ENCODE measurements around the gene MZT2B. TPM values are rescaled to one million over a fixed set of nuclear protein-coding genes. Genes with fewer than 3 reads are reported as not detected.
"Not testable (repeated sequence)": the region's sequence is repeated elsewhere in the genome, so short reads cannot be mapped to it uniquely, and the experiment has no call there.

Gene MZT2B
- total RNA-seq, 8 experiments from 2014 or later = 101 to 315 (median 253) TPM

- not testable (repeated sequence) for H3K27ac ChIP-seq; H3K4me3 ChIP-seq; H3K4me1 ChIP-seq (replicated peaks in 1 of 2)
- WGBS, 10 experiments = 61 to 80% methylated on average over 1 to 5 of the region's 16 CpGs; no CpG with 5 or more reads in 8 of the 10 experiments
- in situ Hi-C loops (cut with MboI; ENCODE audit: low pct_unique_long_range_greater_than_20kb in 2 of 9, low sequenced_read_pairs in 9 of 9, unreplicated experiment in 9 of 9) = loop anchor here in 2 of 9 experiments (25.0 kb wide), 1 partner anchor 181 kb away; the partner anchor contains the start of gene IMP4 (in 2 of the 2)
- peak in 5 of 8 experiments; percentile 30 to 75 (median 55) for ATAC-seq (replicated peaks in 6 of 8)
These were observed 26.0 kb upstream of the MZT2B start for GRCh38 chr2:130155956-130156623.

- Histone ChIP-seq H3K4me3 (no peak overlapping the region), H3K27ac (no peak overlapping the region), H3K4me1 (replicated peaks in 1 of 2) (no peaks in the 10 kb centered on the region)
- ATAC-seq (replicated peaks in 6 of 8) = no peak
- in situ Hi-C loops (cut with MboI; ENCODE audit: low pct_unique_long_range_greater_than_20kb in 2 of 9, low sequenced_read_pairs in 9 of 9, unreplicated experiment in 9 of 9) = loop anchor here in 2 of 9 experiments (25.0 kb wide), 1 partner anchor 181 kb away; the partner anchor contains the start of gene IMP4 (in 2 of the 2)
- WGBS, 10 experiments = no CpG with 5 or more reads among the region's 9 CpGs
These were observed 25.4 kb upstream of the MZT2B start for GRCh38 chr2:130156624-130157004.

GRCh38 chr2:130157354-130157753 is 24.7 kb upstream of the MZT2B start:
- not testable (repeated sequence) for H3K27ac ChIP-seq; H3K4me1 ChIP-seq (replicated peaks in 1 of 2); H3K4me3 ChIP-seq
- in situ Hi-C loops (cut with MboI; ENCODE audit: low pct_unique_long_range_greater_than_20kb in 2 of 9, low sequenced_read_pairs in 9 of 9, unreplicated experiment in 9 of 9) = loop anchor here in 2 of 9 experiments (25.0 kb wide), 1 partner anchor 180 kb away; the partner anchor contains the start of gene IMP4 (in 2 of the 2)
- peak in 3 of 8 experiments; percentile 12 to 46 (median 40) for ATAC-seq (replicated peaks in 6 of 8)
- 87 to 100% methylated on average over 2 to 3 of the region's 12 CpGs; no CpG with 5 or more reads in 8 of the 10 experiments for WGBS, 10 experiments

- H3K27ac ChIP-seq; ATAC-seq (replicated peaks in 6 of 8); H3K4me1 ChIP-seq (replicated peaks in 1 of 2); H3K4me3 ChIP-seq: not testable (repeated sequence)
- WGBS, 10 experiments = 87 to 100% (median 99%) methylated on average over 1 to 7 of the region's 13 CpGs; no CpG with 5 or more reads in 2 of the 10 experiments
- in situ Hi-C loops (cut with MboI; ENCODE audit: low pct_unique_long_range_greater_than_20kb in 2 of 9, low sequenced_read_pairs in 9 of 9, unreplicated experiment in 9 of 9) = loop anchor here in 2 of 9 experiments (25.0 kb wide), 1 partner anchor 179 kb away; the partner anchor contains the start of gene IMP4 (in 2 of the 2)
These were observed 24.1 kb upstream of the MZT2B start for GRCh38 chr2:130157825-130158514.

- in situ Hi-C loops (cut with MboI; ENCODE audit: low pct_unique_long_range_greater_than_20kb in 2 of 9, low sequenced_read_pairs in 9 of 9, unreplicated experiment in 9 of 9) = loop anchor here in 2 of 9 experiments (25.0 kb wide), 1 partner anchor 179 kb away; the partner anchor contains the start of gene IMP4 (in 2 of the 2)
- WGBS, 10 experiments = 80 to 100% (median 96%) methylated on average over 1 to 2 of the region's 9 CpGs; no CpG with 5 or more reads in 6 of the 10 experiments
- H3K27ac ChIP-seq = no peak overlapping the region
- ATAC-seq (replicated peaks in 6 of 8) = no peak
- no peaks in the 10 kb centered on the region for H3K4me1 ChIP-seq (replicated peaks in 1 of 2)
- H3K4me3 ChIP-seq = no peak overlapping the region
These were observed 23.4 kb upstream of the MZT2B start for GRCh38 chr2:130158631-130159030.

DNA sequence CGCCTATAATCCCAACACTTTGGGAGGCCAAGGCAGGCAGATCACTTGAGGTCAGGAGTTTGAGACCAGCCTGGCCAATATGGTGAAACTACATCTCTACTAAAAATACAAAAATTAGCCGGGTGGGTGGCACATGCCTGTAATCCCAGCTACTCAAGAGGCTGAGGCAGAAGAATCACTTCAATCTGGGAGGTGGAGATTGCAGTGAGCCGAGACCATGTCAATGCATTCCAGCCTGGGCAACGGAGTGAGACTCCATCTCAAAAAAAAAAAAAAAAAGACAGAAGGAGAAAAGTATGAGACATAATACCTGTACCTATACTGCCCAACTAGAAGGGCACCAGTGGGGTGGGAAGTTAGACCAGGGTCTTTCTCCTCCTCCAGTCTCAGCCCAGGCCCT is 22.7 kb upstream of the MZT2B start:
- H3K27ac ChIP-seq; ATAC-seq (replicated peaks in 6 of 8); H3K4me3 ChIP-seq; H3K4me1 ChIP-seq (replicated peaks in 1 of 2): not testable (repeated sequence)
- 94 to 100% (median 100%) methylated on average over 1 to 3 of the region's 4 CpGs; no CpG with 5 or more reads in 7 of the 10 experiments for WGBS, 10 experiments
- in situ Hi-C loops (cut with MboI; ENCODE audit: low pct_unique_long_range_greater_than_20kb in 2 of 9, low sequenced_read_pairs in 9 of 9, unreplicated experiment in 9 of 9) = loop anchor here in 2 of 9 experiments (25.0 kb wide), 1 partner anchor 178 kb away; the partner anchor contains the start of gene IMP4 (in 2 of the 2)

DNA sequence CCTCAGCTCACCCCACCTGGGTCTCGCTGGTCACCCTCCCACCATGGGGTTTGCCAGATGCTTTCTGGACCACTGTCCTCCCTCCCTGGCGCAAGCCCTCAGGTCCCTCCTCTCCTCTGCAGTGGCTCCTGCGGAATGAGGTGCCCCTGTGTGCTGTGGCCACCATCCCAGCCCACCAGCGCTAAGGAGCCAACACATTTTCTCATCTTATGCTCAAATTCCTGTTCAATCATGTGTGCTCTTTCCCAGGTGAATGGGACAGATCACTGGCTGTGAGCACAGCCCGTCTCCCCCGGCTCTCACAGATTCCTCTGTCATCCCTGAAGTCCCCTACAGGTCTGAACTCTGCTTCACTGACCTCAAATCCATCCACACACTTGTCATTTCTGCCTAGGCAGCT is 21.9 kb upstream of the MZT2B start:
- WGBS, 10 experiments = 100% methylated on average over 2 of the region's 6 CpGs; no CpG with 5 or more reads in 9 of the 10 experiments
- no peaks in the 10 kb centered on the region for H3K4me1 ChIP-seq (replicated peaks in 1 of 2)

DNA sequence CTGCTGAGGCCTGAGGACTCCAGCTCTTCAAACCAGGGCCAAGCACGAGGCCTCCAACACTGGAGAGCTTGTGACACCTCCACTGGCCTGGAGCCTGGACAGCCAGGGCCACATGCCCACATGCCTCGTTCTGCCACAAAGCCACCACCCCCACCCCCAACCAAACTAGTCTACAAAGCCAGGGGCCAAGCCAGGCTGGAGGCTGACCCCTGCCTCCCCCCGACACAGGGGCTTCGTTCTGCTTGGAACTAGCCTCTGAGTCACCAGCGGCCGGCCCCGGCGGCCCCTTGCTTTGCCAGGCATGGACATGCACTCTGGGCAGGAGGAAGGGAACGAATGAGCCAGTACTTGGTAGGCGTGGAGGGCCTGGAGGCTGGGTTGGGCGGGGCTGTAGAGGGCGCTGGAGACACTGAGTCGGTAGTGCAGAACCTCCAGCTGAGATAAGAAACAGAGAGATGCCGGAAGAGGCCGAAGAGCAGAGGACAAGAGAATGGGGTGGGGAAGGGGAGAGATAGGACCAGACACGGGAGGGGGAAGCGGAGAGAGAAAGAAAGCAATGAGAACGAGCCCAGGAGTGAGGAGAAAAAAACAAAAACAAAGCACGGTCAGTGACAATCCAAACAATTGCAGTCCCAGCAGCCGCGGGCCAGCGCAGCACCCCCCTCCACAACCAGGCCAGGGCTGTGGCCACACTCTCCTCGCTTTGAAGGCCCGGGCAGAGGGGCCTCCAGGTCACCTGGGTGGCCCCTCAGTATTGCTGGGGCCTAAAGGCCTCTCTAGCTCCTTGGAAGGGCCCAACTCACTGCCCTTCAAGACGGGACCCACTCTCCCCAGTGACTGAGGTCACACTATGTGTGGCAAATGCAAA is 21.0 kb upstream of the MZT2B start:
- in situ Hi-C loops (cut with MboI; ENCODE audit: low pct_unique_long_range_greater_than_20kb in 2 of 9, low sequenced_read_pairs in 9 of 9, unreplicated experiment in 9 of 9) = loop anchor here in 2 of 9 experiments (25.0 kb wide), 1 partner anchor 176 kb away; the partner anchor contains the start of gene IMP4 (in 2 of the 2)
- not testable (repeated sequence) for H3K4me1 ChIP-seq (replicated peaks in 1 of 2); H3K4me3 ChIP-seq; H3K27ac ChIP-seq
- ATAC-seq (replicated peaks in 6 of 8) = peak in 4 of 8 experiments; percentile 31 to 81 (median 58)
- 40 to 90% (median 60%) methylated on average over 1 to 3 of the region's 25 CpGs; no CpG with 5 or more reads in 6 of the 10 experiments for WGBS, 10 experiments

More for the DNA sequence above, 21.9 kb upstream of the MZT2B start:
- Histone ChIP-seq H3K4me3 (no peak overlapping the region), H3K27ac (no peak overlapping the region)
- in situ Hi-C loops (cut with MboI; ENCODE audit: low pct_unique_long_range_greater_than_20kb in 2 of 9, low sequenced_read_pairs in 9 of 9, unreplicated experiment in 9 of 9) = loop anchor here in 2 of 9 experiments (25.0 kb wide), 1 partner anchor 177 kb away; the partner anchor contains the start of gene IMP4 (in 2 of the 2)
- no peak for ATAC-seq (replicated peaks in 6 of 8)

DNA sequence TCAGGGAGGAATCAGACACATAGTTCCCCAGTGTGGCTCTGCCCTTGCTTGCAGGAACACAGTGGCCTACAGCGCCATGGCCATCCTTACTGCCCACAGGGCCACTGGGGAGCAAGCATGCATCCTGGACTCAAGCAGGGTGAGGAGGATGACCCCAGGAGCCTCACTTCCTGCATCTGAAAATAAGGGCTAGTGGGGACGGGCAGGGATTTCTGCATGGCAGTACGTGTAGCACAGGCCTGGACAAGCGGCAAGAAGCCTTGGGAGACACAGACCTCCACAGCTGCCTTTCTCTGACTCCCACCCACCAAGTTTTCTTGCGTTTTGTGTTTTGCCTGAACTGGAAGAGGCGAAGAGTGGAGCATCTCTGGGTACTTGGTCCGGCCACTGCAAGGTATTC is 19.6 kb upstream of the MZT2B start:
- in situ Hi-C loops (cut with MboI; ENCODE audit: low pct_unique_long_range_greater_than_20kb in 2 of 9, low sequenced_read_pairs in 9 of 9, unreplicated experiment in 9 of 9) = loop anchor here in 2 of 9 experiments (25.0 kb wide), 1 partner anchor 175 kb away; the partner anchor contains the start of gene IMP4 (in 2 of the 2)
- H3K27ac ChIP-seq; ATAC-seq (replicated peaks in 6 of 8); H3K4me3 ChIP-seq; H3K4me1 ChIP-seq (replicated peaks in 1 of 2): not testable (repeated sequence)
- WGBS, 10 experiments = 80 to 100% (median 100%) methylated on average over 1 to 2 of the region's 7 CpGs; no CpG with 5 or more reads in 6 of the 10 experiments

GRCh38 chr2:130162968-130163367 is 19.1 kb upstream of the MZT2B start:
- no peak for ATAC-seq (replicated peaks in 6 of 8)
- in situ Hi-C loops (cut with MboI; ENCODE audit: low pct_unique_long_range_greater_than_20kb in 2 of 9, low sequenced_read_pairs in 9 of 9, unreplicated experiment in 9 of 9) = loop anchor here in 2 of 9 experiments (25.0 kb wide), 1 partner anchor 174 kb away; the partner anchor contains the start of gene IMP4 (in 2 of the 2)
- 91 to 100% methylated on average over 4 to 5 of the region's 9 CpGs; no CpG with 5 or more reads in 8 of the 10 experiments for WGBS, 10 experiments

DNA sequence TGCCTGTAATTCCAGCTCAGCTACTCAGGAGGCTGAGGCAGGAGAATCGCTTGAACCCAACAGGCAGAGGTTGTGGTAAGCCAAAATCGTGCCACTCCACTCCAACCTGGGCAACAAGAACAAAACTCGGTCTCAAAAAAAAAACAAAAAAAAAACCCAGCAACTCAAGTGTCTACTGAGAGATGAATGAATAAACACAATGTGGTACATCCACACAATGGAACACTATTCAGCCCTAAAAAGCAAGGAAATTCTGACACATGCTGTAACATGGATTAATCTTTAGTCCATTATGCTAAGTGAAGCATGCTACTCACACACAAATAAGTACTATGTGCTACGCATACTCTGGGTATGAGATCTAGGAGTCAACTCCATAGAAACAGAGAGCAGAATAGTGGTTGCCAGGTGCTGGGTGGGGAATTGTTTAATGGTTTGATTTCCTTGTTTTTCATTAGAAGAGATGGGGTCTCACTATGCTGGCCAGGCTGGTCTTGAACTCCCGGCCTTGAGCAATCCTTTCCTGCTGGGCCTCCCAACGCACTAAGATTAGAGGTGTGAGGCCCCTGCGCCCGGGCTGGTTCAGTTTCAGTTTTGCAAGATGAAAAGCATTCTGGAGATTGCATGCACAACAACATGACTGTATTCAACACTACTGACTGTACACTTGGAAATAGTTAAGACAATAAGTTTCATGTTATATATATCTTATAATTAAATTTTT is 16.6 kb upstream of the MZT2B start:
- ATAC-seq (replicated peaks in 6 of 8) = no peak
- in situ Hi-C loops (cut with MboI; ENCODE audit: low pct_unique_long_range_greater_than_20kb in 2 of 9, low sequenced_read_pairs in 9 of 9, unreplicated experiment in 9 of 9) = loop anchor here in 2 of 9 experiments (25.0 kb wide), 1 partner anchor 172 kb away; the partner anchor contains the start of gene IMP4 (in 2 of the 2)
- no peak overlapping the region for H3K27ac ChIP-seq
- no peaks in the 10 kb centered on the region for H3K4me1 ChIP-seq (replicated peaks in 1 of 2)
- H3K4me3 ChIP-seq = no peak overlapping the region
- WGBS, 10 experiments = 80 to 100% (median 92%) methylated on average over 1 to 6 of the region's 8 CpGs

More at GRCh38 chr2:130162968-130163367, 19.1 kb upstream of the MZT2B start:
- Histone ChIP-seq H3K27ac (no peak overlapping the region), H3K4me3 (no peak overlapping the region), H3K4me1 (replicated peaks in 1 of 2) (no peaks in the 10 kb centered on the region)
